SU-DHL-6 (cell line): ENCODE data around the gene WDR93.
A peak's percentile ranks its signal among the peaks of the same experiment; 100 is the strongest.

Source experiments
- H2AFZ ChIP-seq: fragments of 200-600 bp; sonication (generic); 2 replicates; pipeline ENCODE4 v1.6.1; 2014; ENCODE audit warnings: low read depth, mild to moderate bottlenecking, moderate library complexity, mixed read lengths, antibody characterized with exemption, low read length; ENCODE audit not compliant: severe bottlenecking
- H3F3A ChIP-seq: fragments of 200-600 bp; shearing (Covaris generic); 2 replicates; pipeline ENCODE4 v1.6.0; 2016; ENCODE audit warnings: antibody characterized with exemption, mild to moderate bottlenecking; ENCODE audit not compliant: insufficient read depth
- H3K27ac ChIP-seq: fragments of 200-600 bp; sonication (generic); 2 replicates; pipeline ENCODE4 v1.5.1; 2016; ENCODE audit warnings: low read depth, mild to moderate bottlenecking, low read length, moderate library complexity, mixed read lengths
- H3K27me3 ChIP-seq: fragments of 200-600 bp; sonication (generic), shearing (Covaris generic); 2 replicates; pipeline ENCODE4 v1.6.0; 2014; ENCODE audit warnings: mild to moderate bottlenecking, low read length
- H3K36me3 ChIP-seq: fragments of 200-600 bp; sonication (generic); 2 replicates; pipeline ENCODE4 v1.6.1; 2014; ENCODE audit warnings: mild to moderate bottlenecking, low read length, mixed read lengths
- H3K4me2 ChIP-seq: fragments of 300-600, 200-600 bp; shearing (Covaris generic), sonication (generic); 2 replicates; pipeline ENCODE4 v1.6.0; 2014; ENCODE audit warnings: low read length, low read depth, mild to moderate bottlenecking; ENCODE audit not compliant: poor library complexity, severe bottlenecking
- H3K4me3 ChIP-seq: fragments of 200-600 bp; sonication (generic); 2 replicates; pipeline ENCODE4 v1.5.1; 2014; ENCODE audit warnings: antibody characterized with exemption, low read length, mild to moderate bottlenecking, mixed read lengths; ENCODE audit not compliant: insufficient read depth, poor library complexity, severe bottlenecking
- H3K79me2 ChIP-seq: fragments of 200-600 bp; sonication (generic); 2 replicates; pipeline ENCODE4 v1.6.1; 2014; ENCODE audit warnings: mild to moderate bottlenecking, low read length, moderate library complexity; ENCODE audit not compliant: insufficient read depth
- H3K9ac ChIP-seq: fragments of 200-600 bp; sonication (generic); 2 replicates; pipeline ENCODE4 v1.7.0; 2014; ENCODE audit warnings: mild to moderate bottlenecking, low read length
- H3K9me2 ChIP-seq: fragments of 200-600 bp; sonication (generic); replicated peaks from 2 replicates; pipeline ENCODE4 v1.6.1; 2014; ENCODE audit warnings: low read length; ENCODE audit not compliant: insufficient read depth
- H3K9me3 ChIP-seq: fragments of 200-600 bp; sonication (generic); 2 replicates; pipeline ENCODE4 v1.6.1; 2014; ENCODE audit warnings: low read length, mixed read lengths; ENCODE audit not compliant: insufficient read depth
- H4K20me1 ChIP-seq: fragments of 200-600 bp; sonication (generic); 2 replicates; pipeline ENCODE4 v1.6.1; 2014; ENCODE audit warnings: low read depth, mild to moderate bottlenecking, antibody characterized with exemption, low read length, moderate library complexity, mixed read lengths
- EZH2phosphoT487 ChIP-seq: fragments of 200-600 bp; sonication (generic), shearing (Covaris generic); conservative IDR thresholded peaks from 2 replicates; pipeline ENCODE4 v1.6.1; 2018; ENCODE audit warnings: mild to moderate bottlenecking, antibody characterized with exemption, low read length, moderate library complexity, mixed read lengths
- TF ChIP-seq, protein P1 (sequence below): fragments of 200-600 bp; sonication (generic); IDR thresholded peaks from one replicate; pipeline ENCODE4 v1.5.1; 2017; ENCODE audit warnings: antibody characterized with exemption, mild to moderate bottlenecking, low read length, moderate library complexity; ENCODE audit not compliant: insufficient read depth, poor library complexity, severe bottlenecking

Gene WDR93

DNA sequence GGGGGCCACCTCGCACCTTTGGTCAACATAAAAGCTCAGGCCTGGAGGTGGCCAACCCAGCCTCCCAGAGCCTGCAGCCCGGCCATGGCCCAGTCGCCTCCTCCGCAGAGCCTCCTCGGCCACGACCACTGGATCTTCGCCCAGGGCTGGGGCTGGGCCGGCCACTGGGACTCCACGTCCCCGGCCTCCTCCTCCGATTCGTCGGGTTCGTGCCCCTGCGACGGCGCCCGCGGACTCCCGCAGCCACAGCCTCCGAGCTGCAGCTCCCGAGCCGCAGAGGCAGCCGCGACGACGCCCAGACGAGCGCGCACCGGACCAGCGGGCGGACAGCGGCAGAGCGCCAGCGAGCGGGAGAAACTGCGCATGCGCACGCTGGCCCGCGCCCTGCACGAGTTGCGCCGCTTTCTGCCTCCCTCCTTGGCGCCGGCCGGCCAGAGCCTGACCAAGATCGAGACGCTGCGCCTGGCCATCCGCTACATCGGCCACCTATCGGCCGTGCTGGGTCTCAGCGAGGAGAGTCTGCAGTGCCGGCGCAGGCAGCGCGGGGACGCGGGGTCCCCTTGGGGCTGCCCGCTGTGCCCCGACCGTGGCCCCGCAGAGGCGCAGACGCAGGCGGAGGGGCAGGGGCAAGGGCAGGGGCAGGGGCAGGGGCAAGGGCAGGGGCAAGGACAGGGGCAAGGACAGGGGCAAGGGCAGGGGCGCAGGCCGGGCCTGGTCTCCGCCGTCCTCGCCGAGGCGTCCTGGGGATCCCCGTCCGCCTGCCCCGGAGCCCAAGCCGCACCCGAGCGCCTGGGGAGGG is 85.9 kb downstream of the WDR93 start, which contains the start of gene MESP2:
Gene MESP2, plus strand, starts transcription at position 59 of the 799 bp plus-strand sequence. Its CDS starts 26 bp downstream, at position 85.
- H3K9me3 ChIP-seq: no peaks in the 10 kb centered on the region
- no peaks in the 10 kb centered on the region for H3K36me3 ChIP-seq
- no peak within 1 kb of the TSS for H3K27ac ChIP-seq
- H3K27me3 ChIP-seq: no peaks in the 10 kb centered on the region
- H3K4me3 ChIP-seq: no peak within 1 kb of the TSS
- TF ChIP-seq, protein P1, sequence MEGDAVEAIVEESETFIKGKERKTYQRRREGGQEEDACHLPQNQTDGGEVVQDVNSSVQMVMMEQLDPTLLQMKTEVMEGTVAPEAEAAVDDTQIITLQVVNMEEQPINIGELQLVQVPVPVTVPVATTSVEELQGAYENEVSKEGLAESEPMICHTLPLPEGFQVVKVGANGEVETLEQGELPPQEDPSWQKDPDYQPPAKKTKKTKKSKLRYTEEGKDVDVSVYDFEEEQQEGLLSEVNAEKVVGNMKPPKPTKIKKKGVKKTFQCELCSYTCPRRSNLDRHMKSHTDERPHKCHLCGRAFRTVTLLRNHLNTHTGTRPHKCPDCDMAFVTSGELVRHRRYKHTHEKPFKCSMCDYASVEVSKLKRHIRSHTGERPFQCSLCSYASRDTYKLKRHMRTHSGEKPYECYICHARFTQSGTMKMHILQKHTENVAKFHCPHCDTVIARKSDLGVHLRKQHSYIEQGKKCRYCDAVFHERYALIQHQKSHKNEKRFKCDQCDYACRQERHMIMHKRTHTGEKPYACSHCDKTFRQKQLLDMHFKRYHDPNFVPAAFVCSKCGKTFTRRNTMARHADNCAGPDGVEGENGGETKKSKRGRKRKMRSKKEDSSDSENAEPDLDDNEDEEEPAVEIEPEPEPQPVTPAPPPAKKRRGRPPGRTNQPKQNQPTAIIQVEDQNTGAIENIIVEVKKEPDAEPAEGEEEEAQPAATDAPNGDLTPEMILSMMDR: no peak
- H3K79me2 ChIP-seq: no peaks in the 10 kb centered on the region
- H2AFZ ChIP-seq: no peak within 1 kb of the TSS
- no peaks in the 10 kb centered on the region for H3K9me2 ChIP-seq
- H3F3A ChIP-seq: no peaks in the 10 kb centered on the region
- H4K20me1 ChIP-seq: no peaks in the 10 kb centered on the region
- no peak within 1 kb of the TSS for H3K9ac ChIP-seq
- H3K4me2 ChIP-seq: peak within 1 kb of the TSS; percentile 9

DNA sequence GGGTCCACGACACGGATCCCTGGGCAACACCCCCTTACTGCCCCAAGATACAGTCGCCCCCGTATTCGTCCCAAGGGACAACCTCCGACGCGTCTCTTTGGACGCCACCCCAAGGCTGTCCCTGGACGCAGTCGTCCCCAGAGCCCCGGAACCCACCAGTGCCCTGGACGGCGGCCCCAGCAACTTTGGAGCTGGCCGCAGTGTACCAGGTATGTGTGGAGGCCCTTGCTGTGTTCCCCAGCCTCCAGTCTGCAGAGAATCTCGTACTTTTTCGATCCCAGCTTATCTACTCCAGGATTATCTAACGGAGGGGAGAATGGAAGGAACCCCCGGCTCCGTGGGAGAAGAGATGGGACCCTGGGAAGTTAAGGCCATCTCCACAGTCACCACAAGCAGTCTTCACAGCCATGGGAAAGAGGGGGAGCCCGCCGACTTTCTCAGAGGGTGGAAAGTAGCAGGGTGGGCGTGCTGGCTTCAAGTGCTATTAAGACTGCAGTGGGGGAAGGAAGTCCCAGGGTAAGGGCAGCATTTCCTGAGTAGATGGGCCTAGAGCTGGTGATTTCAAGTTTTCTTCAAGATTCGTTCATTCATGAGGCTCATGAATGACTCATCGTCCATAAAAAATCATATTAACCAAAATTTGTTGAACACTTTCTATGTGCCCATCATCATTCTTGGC is 86.6 kb downstream of the WDR93 start:
- TF ChIP-seq, protein P1: no peak
- no peak for TF ChIP-seq EZH2phosphoT487
- H3K27ac ChIP-seq: no peak overlapping the region
- no peaks in the 10 kb centered on the region for H3K9me2 ChIP-seq
- no peaks in the 10 kb centered on the region for H4K20me1 ChIP-seq
- no peak overlapping the region for H3K4me3 ChIP-seq
- no peak overlapping the region for H3K9ac ChIP-seq
- H3F3A ChIP-seq: no peaks in the 10 kb centered on the region
- no peak overlapping the region for H2AFZ ChIP-seq
- H3K4me2 ChIP-seq: no peak overlapping the region
- no peaks in the 10 kb centered on the region for H3K9me3 ChIP-seq
- no peaks in the 10 kb centered on the region for H3K36me3 ChIP-seq
- no peaks in the 10 kb centered on the region for H3K27me3 ChIP-seq
- no peaks in the 10 kb centered on the region for H3K79me2 ChIP-seq

DNA sequence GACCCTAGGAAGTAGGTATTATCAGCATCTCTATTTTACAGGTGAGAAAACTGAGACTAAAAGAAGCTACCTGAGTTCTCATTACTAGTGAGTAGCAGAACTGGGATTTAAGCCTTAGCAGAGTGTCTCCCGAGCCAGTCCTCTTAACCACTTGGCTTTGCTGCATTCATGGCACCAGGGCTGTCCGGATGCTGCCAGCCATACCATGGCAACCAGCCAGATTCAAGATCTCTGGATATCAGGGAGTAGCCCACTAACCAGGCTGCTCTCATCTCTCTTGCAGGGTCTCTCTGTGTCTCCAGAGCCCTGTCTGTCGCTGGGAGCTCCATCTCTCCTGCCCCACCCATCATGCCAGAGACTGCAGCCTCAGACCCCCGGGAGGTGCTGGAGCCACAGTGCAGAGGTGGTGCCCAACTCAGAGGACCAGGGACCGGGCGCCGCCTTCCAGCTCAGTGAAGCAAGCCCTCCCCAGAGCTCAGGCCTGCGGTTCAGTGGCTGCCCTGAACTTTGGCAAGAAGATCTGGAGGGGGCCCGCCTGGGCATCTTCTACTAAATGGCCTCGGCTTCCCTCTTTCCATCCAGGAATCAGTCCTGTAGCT is 87.3 kb downstream of the WDR93 start:
- Histone ChIP-seq H4K20me1 (no peaks in the 10 kb centered on the region), H3K27ac (no peak overlapping the region), H2AFZ (no peak overlapping the region), H3K9ac (no peak overlapping the region), H3F3A (no peaks in the 10 kb centered on the region), H3K4me3 (no peak overlapping the region), H3K9me3 (no peaks in the 10 kb centered on the region), H3K79me2 (no peaks in the 10 kb centered on the region), H3K9me2 (no peaks in the 10 kb centered on the region), H3K36me3 (no peaks in the 10 kb centered on the region), H3K27me3 (no peaks in the 10 kb centered on the region), H3K4me2 (no peak overlapping the region)
- no peak for TF ChIP-seq EZH2phosphoT487
- TF ChIP-seq, protein P1: no peak
